Measurements from ENCODE around the gene MGP.

MGP gene

GRCh38 chr12:14853961-14854360, 31.7 kb downstream of the MGP start:
- DNase-seq: no peak

GRCh38 chr12:14852880-14853279, 32.8 kb downstream of the MGP start:
- no peak for DNase-seq

- no peak for DNase-seq
Observed at GRCh38 chr12:14850929-14851663, 34.6 kb downstream of the MGP start.

GRCh38 chr12:14849661-14850060, 36.0 kb downstream of the MGP start:
- no peak for DNase-seq

GRCh38 chr12:14846876-14847580, 38.6 kb downstream of the MGP start:
- DNase-seq: no peak

- no peak for DNase-seq
Observed at GRCh38 chr12:14846042-14846587, 39.5 kb downstream of the MGP start.

GRCh38 chr12:14845350-14845750, 40.3 kb downstream of the MGP start:
- no peak for DNase-seq

- no peak for DNase-seq
Observed at GRCh38 chr12:14844401-14844800, 41.3 kb downstream of the MGP start.

GRCh38 chr12:14843425-14843887, 42.2 kb downstream of the MGP start, which contains the start of gene ART4:
ART4 (minus strand) TSS chr12:14843526; CDS start chr12:14843113, 413 bp downstream.
- DNase-seq: no peak

GRCh38 chr12:14842315-14842714, 43.3 kb downstream of the MGP start:
- DNase-seq: no peak

GRCh38 chr12:14841761-14842160, 43.9 kb downstream of the MGP start:
- no peak for DNase-seq

GRCh38 chr12:14840616-14841015, 45.0 kb downstream of the MGP start:
- no peak for DNase-seq

GRCh38 chr12:14839262-14839661, 46.4 kb downstream of the MGP start:
- DNase-seq: no peak

- no peak for DNase-seq
Observed at GRCh38 chr12:14836336-14837210, 49.1 kb downstream of the MGP start.

- DNase-seq: no peak
Observed at GRCh38 chr12:14834509-14834908, 51.1 kb downstream of the MGP start.

- DNase-seq: no peak
Observed at GRCh38 chr12:14833952-14834351, 51.7 kb downstream of the MGP start.

GRCh38 chr12:14833336-14833735, 52.3 kb downstream of the MGP start:
- DNase-seq: no peak
